Measurements from ENCODE around the gene CYP11A1. TPM values are rescaled to one million over a fixed set of nuclear protein-coding genes. Genes with fewer than 3 reads are reported as not detected.
A peak's percentile ranks its signal among the peaks of the same experiment; 100 is the strongest.

Gene CYP11A1
- total and polyA plus RNA-seq, 10 of the 15 experiments (the other 5 are each of a cell fraction or from before 2014, with no cell fraction given), result 0.11 to 1.2 (median 0.23) TPM; not detected in 5

DNA sequence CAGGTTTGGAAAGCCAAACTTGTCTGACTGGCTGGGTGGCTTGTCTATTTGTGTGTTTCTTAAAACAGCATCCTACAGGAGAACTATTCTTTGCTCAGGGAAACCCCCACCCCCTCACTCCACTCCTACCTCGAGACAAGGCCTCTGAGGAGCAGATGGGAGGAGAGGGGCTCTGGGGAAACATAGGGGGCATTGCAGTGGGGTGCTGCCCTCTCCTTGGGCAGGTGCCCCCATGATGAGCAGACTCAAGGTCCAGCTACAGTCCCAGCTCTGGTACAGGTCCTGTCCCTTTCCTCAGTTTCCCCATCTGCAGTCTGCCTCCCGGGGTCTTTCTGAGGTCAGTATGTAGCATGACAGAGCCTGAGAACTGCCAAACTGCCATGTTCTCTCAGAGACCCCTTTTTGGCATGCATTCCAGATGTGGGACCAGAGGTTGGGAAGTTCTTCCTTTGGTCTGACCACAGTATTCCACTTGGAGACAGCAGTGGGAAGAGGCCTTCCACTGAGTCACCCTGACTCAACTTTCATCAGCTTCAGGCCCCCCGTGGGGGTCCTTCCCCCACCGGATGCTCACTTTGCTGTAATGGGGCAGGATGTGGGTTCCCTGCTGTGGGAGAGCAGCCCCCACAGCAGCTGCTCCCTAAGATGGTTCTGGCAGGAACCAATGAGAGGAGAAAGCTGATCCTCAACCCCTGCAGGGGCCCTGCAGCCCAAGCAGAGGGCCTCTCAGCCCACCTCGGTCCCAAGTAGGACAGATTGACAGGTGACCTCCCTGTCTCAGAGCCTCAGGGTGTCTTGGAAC lies 32.3 kb upstream of the CYP11A1 start (continued):
- TF ChIP-seq, protein P1, sequence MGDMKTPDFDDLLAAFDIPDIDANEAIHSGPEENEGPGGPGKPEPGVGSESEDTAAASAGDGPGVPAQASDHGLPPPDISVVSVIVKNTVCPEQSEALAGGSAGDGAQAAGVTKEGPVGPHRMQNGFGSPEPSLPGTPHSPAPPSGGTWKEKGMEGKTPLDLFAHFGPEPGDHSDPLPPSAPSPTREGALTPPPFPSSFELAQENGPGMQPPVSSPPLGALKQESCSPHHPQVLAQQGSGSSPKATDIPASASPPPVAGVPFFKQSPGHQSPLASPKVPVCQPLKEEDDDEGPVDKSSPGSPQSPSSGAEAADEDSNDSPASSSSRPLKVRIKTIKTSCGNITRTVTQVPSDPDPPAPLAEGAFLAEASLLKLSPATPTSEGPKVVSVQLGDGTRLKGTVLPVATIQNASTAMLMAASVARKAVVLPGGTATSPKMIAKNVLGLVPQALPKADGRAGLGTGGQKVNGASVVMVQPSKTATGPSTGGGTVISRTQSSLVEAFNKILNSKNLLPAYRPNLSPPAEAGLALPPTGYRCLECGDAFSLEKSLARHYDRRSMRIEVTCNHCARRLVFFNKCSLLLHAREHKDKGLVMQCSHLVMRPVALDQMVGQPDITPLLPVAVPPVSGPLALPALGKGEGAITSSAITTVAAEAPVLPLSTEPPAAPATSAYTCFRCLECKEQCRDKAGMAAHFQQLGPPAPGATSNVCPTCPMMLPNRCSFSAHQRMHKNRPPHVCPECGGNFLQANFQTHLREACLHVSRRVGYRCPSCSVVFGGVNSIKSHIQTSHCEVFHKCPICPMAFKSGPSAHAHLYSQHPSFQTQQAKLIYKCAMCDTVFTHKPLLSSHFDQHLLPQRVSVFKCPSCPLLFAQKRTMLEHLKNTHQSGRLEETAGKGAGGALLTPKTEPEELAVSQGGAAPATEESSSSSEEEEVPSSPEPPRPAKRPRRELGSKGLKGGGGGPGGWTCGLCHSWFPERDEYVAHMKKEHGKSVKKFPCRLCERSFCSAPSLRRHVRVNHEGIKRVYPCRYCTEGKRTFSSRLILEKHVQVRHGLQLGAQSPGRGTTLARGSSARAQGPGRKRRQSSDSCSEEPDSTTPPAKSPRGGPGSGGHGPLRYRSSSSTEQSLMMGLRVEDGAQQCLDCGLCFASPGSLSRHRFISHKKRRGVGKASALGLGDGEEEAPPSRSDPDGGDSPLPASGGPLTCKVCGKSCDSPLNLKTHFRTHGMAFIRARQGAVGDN (IDR thresholded peaks at IDR 0.05), result 0 out of 2 replicates have a peak, but pooled peaks have one; percentile 77
- TF ChIP-seq PAX8 (IDR thresholded peaks at IDR 0.05) (no peak), MYC (IDR thresholded peaks at IDR 0.05; ENCODE audit: insufficient read depth, insufficient read length, insufficient replicate concordance, low read length, severe bottlenecking) (no peak), ZSCAN29 (IDR thresholded peaks at IDR 0.05) (no peak), TCF12 (IDR thresholded peaks at IDR 0.05; ENCODE audit: low read depth, low read length) (peak; percentile 98), POLR2AphosphoS2 (IDR thresholded peaks at IDR 0.05; ENCODE audit: low read depth, low read length) (no peak), GATAD2B (conservative IDR thresholded peaks at IDR 0.05; ENCODE audit: low read depth) (peak; percentile 92; the same call in 1 of the 2 replicates), CHD4 (IDR thresholded peaks at IDR 0.05) (no peak), HDGF (IDR thresholded peaks at IDR 0.05) (no peak), ZNF207 (IDR thresholded peaks at IDR 0.05; ENCODE audit: borderline replicate concordance) (no peak), SP1 (IDR thresholded peaks at IDR 0.05; ENCODE audit: low read depth, low read length) (no peak), ZNF622 (IDR thresholded peaks at IDR 0.05) (no peak), RAD51 (IDR thresholded peaks at IDR 0.05) (no peak)
- TF ChIP-seq, protein P2, sequence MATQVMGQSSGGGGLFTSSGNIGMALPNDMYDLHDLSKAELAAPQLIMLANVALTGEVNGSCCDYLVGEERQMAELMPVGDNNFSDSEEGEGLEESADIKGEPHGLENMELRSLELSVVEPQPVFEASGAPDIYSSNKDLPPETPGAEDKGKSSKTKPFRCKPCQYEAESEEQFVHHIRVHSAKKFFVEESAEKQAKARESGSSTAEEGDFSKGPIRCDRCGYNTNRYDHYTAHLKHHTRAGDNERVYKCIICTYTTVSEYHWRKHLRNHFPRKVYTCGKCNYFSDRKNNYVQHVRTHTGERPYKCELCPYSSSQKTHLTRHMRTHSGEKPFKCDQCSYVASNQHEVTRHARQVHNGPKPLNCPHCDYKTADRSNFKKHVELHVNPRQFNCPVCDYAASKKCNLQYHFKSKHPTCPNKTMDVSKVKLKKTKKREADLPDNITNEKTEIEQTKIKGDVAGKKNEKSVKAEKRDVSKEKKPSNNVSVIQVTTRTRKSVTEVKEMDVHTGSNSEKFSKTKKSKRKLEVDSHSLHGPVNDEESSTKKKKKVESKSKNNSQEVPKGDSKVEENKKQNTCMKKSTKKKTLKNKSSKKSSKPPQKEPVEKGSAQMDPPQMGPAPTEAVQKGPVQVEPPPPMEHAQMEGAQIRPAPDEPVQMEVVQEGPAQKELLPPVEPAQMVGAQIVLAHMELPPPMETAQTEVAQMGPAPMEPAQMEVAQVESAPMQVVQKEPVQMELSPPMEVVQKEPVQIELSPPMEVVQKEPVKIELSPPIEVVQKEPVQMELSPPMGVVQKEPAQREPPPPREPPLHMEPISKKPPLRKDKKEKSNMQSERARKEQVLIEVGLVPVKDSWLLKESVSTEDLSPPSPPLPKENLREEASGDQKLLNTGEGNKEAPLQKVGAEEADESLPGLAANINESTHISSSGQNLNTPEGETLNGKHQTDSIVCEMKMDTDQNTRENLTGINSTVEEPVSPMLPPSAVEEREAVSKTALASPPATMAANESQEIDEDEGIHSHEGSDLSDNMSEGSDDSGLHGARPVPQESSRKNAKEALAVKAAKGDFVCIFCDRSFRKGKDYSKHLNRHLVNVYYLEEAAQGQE (IDR thresholded peaks at IDR 0.05; ENCODE audit: low read depth, low read length), result no peak
- TF ChIP-seq, protein P3, sequence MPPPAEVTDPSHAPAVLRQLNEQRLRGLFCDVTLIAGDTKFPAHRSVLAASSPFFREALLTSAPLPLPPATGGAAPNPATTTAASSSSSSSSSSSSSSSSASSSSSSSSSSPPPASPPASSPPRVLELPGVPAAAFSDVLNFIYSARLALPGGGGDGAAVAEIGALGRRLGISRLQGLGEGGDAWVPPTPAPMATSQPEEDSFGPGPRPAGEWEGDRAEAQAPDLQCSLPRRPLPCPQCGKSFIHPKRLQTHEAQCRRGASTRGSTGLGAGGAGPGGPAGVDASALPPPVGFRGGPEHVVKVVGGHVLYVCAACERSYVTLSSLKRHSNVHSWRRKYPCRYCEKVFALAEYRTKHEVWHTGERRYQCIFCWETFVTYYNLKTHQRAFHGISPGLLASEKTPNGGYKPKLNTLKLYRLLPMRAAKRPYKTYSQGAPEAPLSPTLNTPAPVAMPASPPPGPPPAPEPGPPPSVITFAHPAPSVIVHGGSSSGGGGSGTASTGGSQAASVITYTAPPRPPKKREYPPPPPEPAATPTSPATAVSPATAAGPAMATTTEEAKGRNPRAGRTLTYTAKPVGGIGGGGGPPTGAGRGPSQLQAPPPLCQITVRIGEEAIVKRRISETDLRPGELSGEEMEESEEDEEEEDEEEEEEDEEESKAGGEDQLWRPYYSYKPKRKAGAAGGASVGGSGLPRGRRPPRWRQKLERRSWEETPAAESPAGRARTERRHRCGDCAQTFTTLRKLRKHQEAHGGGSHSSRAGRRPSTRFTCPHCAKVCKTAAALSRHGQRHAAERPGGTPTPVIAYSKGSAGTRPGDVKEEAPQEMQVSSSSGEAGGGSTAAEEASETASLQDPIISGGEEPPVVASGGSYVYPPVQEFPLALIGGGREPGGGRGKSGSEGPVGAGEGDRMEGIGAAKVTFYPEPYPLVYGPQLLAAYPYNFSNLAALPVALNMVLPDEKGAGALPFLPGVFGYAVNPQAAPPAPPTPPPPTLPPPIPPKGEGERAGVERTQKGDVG (CRISPR knock-in tag; IDR thresholded peaks at IDR 0.05), result no peak
- TF ChIP-seq, protein P4, sequence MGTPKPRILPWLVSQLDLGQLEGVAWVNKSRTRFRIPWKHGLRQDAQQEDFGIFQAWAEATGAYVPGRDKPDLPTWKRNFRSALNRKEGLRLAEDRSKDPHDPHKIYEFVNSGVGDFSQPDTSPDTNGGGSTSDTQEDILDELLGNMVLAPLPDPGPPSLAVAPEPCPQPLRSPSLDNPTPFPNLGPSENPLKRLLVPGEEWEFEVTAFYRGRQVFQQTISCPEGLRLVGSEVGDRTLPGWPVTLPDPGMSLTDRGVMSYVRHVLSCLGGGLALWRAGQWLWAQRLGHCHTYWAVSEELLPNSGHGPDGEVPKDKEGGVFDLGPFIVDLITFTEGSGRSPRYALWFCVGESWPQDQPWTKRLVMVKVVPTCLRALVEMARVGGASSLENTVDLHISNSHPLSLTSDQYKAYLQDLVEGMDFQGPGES (IDR thresholded peaks at IDR 0.05), result no peak
